Mesothelial cell of epicardium (in vitro differentiated cells): ENCODE results near the gene PPP1R14C. TPM values are rescaled to one million over a fixed set of nuclear protein-coding genes. Genes with fewer than 3 reads are reported as not detected.
A peak's percentile ranks its signal among the peaks of the same experiment; 100 is the strongest.

Experiments
- DNase-seq, 2 experiments: peaks; one replicate each; pipeline ENCODE4 v3.0.0; 2021; ENCODE audit warnings: low spot score in 2 of 2; ENCODE audit not compliant: unreplicated experiment in 2 of 2
- H3K27ac Mint-ChIP-seq: 2 replicates; pipeline ENCODE4 v1.8.0; 2021; ENCODE audit warnings: mixed read lengths
- H3K27me3 Mint-ChIP-seq: 2 replicates; pipeline ENCODE4 v1.8.0; 2021; ENCODE audit warnings: low read depth, mixed read lengths
- H3K36me3 Mint-ChIP-seq: 2 replicates; pipeline ENCODE4 v1.8.0; 2021; ENCODE audit warnings: mixed read lengths
- H3K4me1 Mint-ChIP-seq: 2 replicates; pipeline ENCODE4 v1.8.0; 2021; ENCODE audit warnings: mixed read lengths
- H3K4me3 Mint-ChIP-seq: 2 replicates; pipeline ENCODE4 v1.8.0; 2021; ENCODE audit warnings: mild to moderate bottlenecking, moderate library complexity, mixed read lengths
- H3K9me3 Mint-ChIP-seq: 2 replicates; pipeline ENCODE4 v1.8.0; 2021; ENCODE audit warnings: mixed read lengths
- total RNA-seq: library from RNA; stranded (reverse); gene quantifications from 3 replicates; pipeline ENCODE4 v1.2.1, GENCODE V29; 2021
- TF ChIP-seq, protein P1 (sequence below): fragments of 200-600 bp; sonication (generic); IDR thresholded peaks from one replicate; pipeline ENCODE4 v1.5.0; 2021; ENCODE audit warnings: antibody characterized with exemption; ENCODE audit not compliant: unreplicated experiment

PPP1R14C gene
- total RNA-seq, 1 donor from 2014 or later: 0.27 TPM

- H3K4me3 Mint-ChIP-seq: no peak overlapping the region
- peaks cover 9% of the 10 kb centered on the region for H3K36me3 Mint-ChIP-seq
- H3K9me3 Mint-ChIP-seq: peaks cover 16% of the 10 kb centered on the region
- TF ChIP-seq, protein P1, sequence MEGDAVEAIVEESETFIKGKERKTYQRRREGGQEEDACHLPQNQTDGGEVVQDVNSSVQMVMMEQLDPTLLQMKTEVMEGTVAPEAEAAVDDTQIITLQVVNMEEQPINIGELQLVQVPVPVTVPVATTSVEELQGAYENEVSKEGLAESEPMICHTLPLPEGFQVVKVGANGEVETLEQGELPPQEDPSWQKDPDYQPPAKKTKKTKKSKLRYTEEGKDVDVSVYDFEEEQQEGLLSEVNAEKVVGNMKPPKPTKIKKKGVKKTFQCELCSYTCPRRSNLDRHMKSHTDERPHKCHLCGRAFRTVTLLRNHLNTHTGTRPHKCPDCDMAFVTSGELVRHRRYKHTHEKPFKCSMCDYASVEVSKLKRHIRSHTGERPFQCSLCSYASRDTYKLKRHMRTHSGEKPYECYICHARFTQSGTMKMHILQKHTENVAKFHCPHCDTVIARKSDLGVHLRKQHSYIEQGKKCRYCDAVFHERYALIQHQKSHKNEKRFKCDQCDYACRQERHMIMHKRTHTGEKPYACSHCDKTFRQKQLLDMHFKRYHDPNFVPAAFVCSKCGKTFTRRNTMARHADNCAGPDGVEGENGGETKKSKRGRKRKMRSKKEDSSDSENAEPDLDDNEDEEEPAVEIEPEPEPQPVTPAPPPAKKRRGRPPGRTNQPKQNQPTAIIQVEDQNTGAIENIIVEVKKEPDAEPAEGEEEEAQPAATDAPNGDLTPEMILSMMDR: no peak
- H3K4me1 Mint-ChIP-seq: peaks cover 23% of the 10 kb centered on the region
- DNase-seq: no peak
- H3K27ac Mint-ChIP-seq: no peak overlapping the region
- H3K27me3 Mint-ChIP-seq: no peaks in the 10 kb centered on the region
These were observed 145.6 kb downstream of the PPP1R14C start for GRCh38 chr6:150288456-150288855.

DNA sequence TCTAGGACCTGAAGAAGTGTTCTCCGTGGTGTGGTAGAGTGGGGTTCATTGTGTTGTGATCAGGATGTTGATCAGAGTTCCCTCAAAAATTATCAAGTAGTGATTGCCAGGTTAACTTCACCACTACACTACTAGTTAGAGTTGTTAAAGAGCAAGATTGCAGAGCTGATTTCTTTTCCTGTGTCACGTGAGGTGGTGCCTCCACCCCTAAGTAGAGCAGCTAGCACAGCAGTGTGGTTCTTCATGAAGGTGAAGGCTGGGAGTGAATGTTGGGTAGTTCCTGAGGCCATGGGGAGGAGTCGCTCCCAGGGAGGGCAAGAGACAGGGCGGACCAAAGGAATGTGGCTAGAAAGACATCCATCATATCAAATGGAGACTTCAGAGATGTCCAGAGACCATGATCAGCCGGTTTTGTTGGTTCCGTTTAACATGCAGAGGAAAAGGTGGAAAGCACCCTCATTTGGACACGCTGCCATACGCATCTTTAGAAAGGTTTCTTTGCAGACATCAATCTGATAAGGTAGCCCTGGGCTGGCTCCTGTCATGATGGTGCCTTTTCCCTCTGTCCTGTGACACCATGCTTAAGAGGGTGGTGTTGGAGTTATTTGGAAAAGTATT lies 146.7 kb downstream of the PPP1R14C start:
- H3K36me3 Mint-ChIP-seq: peaks cover 9% of the 10 kb centered on the region
- no peak overlapping the region for H3K27ac Mint-ChIP-seq
- TF ChIP-seq, protein P1: no peak
- no peaks in the 10 kb centered on the region for H3K27me3 Mint-ChIP-seq
- H3K4me3 Mint-ChIP-seq: no peak overlapping the region
- no peak for DNase-seq
- peaks cover 23% of the 10 kb centered on the region for H3K4me1 Mint-ChIP-seq
- H3K9me3 Mint-ChIP-seq: peaks cover 16% of the 10 kb centered on the region

GRCh38 chr6:150290429-150290828 lies 147.6 kb downstream of the PPP1R14C start:
- Mint-ChIP-seq H3K4me1 (peaks cover 23% of the 10 kb centered on the region), H3K9me3 (peaks cover 16% of the 10 kb centered on the region), H3K4me3 (no peak overlapping the region), H3K36me3 (peaks cover 9% of the 10 kb centered on the region), H3K27me3 (no peaks in the 10 kb centered on the region), H3K27ac (peak overlapping the region; percentile 22)
- no peak for DNase-seq
- TF ChIP-seq, protein P1: no peak

- TF ChIP-seq, protein P1: no peak
- no peak overlapping the region for H3K27ac Mint-ChIP-seq
- peaks cover 19% of the 10 kb centered on the region for H3K4me1 Mint-ChIP-seq
- no peak overlapping the region for H3K4me3 Mint-ChIP-seq
- H3K27me3 Mint-ChIP-seq: no peaks in the 10 kb centered on the region
- H3K36me3 Mint-ChIP-seq: no peaks in the 10 kb centered on the region
- peaks cover 6% of the 10 kb centered on the region for H3K9me3 Mint-ChIP-seq
- no peak for DNase-seq
These were observed 149.3 kb downstream of the PPP1R14C start for GRCh38 chr6:150291968-150292710.

DNA sequence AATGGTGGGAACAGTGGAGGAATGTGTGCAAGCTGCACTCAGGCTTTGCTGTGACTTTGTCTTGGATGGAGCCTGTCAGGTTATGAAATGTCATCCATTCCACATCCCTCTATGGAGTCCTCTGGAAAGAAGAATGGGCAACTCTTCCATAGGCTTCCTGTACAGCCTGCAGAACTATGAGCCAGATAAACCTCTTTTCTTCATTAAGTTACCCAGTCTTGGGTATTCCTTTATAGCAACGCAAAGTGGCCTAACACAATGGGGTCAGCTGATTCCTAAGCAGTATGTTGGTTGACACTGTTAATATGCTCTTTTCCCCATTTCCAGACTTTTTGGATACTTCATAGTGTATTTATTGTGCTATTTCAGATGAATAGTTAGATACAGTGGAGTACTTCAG lies 150.2 kb downstream of the PPP1R14C start:
- Mint-ChIP-seq H3K36me3 (peaks cover 2% of the 10 kb centered on the region), H3K27ac (no peak overlapping the region), H3K9me3 (peaks cover 14% of the 10 kb centered on the region), H3K27me3 (no peaks in the 10 kb centered on the region), H3K4me3 (no peak overlapping the region), H3K4me1 (peaks cover 19% of the 10 kb centered on the region)
- DNase-seq: no peak
- TF ChIP-seq, protein P1: no peak
